K562 (cell line): ENCODE data around the gene CARMIL1.

Experiments used
- CREM ChIP-seq: IDR thresholded peaks from 2 replicates; pipeline ENCODE4 v1.6.1; 2014; ENCODE audit warnings: antibody characterized with exemption, low read depth
- GTF2F1 ChIP-seq: IDR thresholded peaks from 2 replicates; pipeline ENCODE4 v1.6.1; 2011; ENCODE audit warnings: low read depth, low read length, improper control_type of control experiment
- POLR2A ChIP-seq: fragments of 450-650 bp; conservative IDR thresholded peaks from 2 replicates; pipeline ENCODE4 v1.6.1; 2016
- POLR2AphosphoS5 ChIP-seq: IDR thresholded peaks from 2 replicates; pipeline ENCODE4 v1.6.1; 2011; ENCODE audit warnings: mild to moderate bottlenecking, low read depth, low read length, moderate library complexity; ENCODE audit not compliant: control insufficient read depth, insufficient read depth
- TF ChIP-seq, protein P1 (sequence below): fragments of 450-650 bp; IDR thresholded peaks from 2 replicates; pipeline ENCODE4 v1.6.1; 2014; ENCODE audit warnings: low read depth, mild to moderate bottlenecking, moderate library complexity, borderline replicate concordance
- TF ChIP-seq, protein P2 (sequence below): IDR thresholded peaks from 2 replicates; pipeline ENCODE4 v1.6.1; 2012; ENCODE audit warnings: low read depth, low read length, improper control_type of control experiment, borderline replicate concordance
- TF ChIP-seq, protein P3 (sequence below): fragments of 450-650 bp; formaldehyde crosslinking; IDR thresholded peaks from 2 replicates; pipeline ENCODE4 v1.4.0; 2022; ENCODE audit warnings: missing genetic modification characterization

DNA sequence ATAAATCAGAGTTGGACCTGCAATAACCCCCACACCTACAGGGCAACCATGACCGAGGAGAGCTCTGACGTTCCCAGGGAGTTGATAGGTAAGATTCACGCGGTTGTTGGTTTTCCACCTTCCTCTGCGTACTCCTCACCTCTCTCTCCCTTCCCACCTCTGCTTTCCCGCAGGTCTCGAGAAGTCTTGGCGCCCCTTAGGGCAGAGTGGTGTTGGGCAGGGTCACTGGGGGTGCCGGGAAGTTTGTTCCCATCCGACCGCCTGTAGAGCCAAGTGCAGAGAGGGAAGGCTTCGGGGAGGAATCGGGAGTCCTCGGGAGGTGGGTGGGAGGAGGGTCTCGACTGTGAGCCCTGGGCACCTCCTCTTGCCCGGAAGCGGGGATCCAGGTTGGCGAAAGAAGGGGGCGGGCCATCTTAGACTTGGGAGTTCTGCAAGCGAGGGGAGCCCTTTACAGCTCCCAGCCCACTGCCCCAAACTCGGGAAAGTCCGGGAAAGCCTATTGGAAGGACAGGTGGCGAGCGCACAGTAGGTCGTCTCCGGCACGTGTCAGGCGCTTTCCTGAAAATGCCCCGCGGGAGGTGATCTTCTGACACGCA is 672 bp downstream of the CARMIL1 start:
- TF ChIP-seq, protein P1, sequence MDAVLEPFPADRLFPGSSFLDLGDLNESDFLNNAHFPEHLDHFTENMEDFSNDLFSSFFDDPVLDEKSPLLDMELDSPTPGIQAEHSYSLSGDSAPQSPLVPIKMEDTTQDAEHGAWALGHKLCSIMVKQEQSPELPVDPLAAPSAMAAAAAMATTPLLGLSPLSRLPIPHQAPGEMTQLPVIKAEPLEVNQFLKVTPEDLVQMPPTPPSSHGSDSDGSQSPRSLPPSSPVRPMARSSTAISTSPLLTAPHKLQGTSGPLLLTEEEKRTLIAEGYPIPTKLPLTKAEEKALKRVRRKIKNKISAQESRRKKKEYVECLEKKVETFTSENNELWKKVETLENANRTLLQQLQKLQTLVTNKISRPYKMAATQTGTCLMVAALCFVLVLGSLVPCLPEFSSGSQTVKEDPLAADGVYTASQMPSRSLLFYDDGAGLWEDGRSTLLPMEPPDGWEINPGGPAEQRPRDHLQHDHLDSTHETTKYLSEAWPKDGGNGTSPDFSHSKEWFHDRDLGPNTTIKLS = no peak
- TF ChIP-seq POLR2A = no peak
- no peak for TF ChIP-seq CREM
- TF ChIP-seq, protein P2, sequence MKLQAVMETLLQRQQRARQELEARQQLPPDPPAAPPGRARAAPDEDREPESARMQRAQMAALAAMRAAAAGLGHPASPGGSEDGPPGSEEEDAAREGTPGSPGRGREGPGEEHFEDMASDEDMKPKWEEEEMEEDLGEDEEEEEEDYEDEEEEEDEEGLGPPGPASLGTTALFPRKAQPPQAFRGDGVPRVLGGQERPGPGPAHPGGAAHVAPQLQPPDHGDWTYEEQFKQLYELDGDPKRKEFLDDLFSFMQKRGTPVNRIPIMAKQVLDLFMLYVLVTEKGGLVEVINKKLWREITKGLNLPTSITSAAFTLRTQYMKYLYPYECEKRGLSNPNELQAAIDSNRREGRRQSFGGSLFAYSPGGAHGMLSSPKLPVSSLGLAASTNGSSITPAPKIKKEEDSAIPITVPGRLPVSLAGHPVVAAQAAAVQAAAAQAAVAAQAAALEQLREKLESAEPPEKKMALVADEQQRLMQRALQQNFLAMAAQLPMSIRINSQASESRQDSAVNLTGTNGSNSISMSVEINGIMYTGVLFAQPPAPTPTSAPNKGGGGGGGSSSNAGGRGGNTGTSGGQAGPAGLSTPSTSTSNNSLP = no peak
- TF ChIP-seq POLR2AphosphoS5 = no peak
- TF ChIP-seq, protein P3, sequence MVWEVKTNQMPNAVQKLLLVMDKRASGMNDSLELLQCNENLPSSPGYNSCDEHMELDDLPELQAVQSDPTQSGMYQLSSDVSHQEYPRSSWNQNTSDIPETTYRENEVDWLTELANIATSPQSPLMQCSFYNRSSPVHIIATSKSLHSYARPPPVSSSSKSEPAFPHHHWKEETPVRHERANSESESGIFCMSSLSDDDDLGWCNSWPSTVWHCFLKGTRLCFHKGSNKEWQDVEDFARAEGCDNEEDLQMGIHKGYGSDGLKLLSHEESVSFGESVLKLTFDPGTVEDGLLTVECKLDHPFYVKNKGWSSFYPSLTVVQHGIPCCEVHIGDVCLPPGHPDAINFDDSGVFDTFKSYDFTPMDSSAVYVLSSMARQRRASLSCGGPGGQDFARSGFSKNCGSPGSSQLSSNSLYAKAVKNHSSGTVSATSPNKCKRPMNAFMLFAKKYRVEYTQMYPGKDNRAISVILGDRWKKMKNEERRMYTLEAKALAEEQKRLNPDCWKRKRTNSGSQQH (CRISPR knock-in tag) = no peak
- no peak for TF ChIP-seq GTF2F1
